HG03520 (cell line): ENCODE results near the gene STK39.
"Not testable (repeated sequence)": the region's sequence is repeated elsewhere in the genome, so short reads cannot be mapped to it uniquely, and the experiment has no call there.

Experiments used
- ATAC-seq: cut with Tn5 transposase; IDR thresholded peaks from one replicate; pipeline ENCODE4 v1.9.1; 2021; ENCODE audit warnings: mild to moderate bottlenecking, moderate library complexity; ENCODE audit not compliant: unreplicated experiment

Gene STK39

DNA sequence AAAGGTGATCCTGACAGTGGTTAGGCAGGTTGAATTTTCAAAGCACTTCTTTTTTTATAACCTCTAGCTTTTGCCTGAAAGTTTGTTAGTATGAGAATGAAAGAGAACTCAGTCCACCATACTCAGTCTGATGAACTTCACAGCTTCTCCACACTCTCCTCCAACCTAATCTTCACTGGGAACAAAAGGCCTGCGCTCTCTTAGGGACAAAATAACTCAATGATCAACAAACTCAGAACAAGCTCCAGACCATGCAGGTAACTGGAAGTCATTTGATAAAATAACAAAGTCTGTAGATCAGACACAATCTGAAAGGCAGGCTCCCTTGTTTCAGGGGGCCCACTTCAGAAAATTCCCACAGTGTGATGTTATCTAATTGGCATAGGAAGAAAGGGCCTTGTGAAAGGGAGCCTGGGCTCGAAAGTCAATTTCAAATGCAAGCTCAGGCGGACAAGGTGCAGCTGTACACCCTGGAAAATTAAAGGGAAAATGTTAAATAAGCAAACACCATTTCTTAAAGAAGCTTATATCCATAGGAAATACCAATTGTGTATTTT lies 142.2 kb downstream of the STK39 start:
- ATAC-seq, result no peak

DNA sequence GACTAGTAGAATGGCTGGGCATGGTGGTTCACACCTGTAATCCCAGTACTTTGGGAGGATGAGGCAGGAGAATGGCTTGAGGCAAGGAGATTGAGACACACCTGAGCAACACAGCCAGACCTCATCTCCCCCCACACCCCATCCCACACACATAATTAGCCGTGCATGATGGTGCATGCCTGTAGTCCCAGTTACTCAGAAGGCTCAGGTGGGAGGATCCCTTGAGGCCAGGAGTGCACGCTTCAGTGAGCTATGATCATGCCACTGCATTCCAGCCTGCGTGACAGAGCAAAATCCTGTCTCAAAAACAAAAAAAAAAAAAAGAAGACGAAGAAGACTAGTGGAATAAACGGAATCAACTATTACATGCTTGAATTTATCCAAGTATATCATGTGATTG lies 150.0 kb downstream of the STK39 start:
- ATAC-seq, result no peak

DNA sequence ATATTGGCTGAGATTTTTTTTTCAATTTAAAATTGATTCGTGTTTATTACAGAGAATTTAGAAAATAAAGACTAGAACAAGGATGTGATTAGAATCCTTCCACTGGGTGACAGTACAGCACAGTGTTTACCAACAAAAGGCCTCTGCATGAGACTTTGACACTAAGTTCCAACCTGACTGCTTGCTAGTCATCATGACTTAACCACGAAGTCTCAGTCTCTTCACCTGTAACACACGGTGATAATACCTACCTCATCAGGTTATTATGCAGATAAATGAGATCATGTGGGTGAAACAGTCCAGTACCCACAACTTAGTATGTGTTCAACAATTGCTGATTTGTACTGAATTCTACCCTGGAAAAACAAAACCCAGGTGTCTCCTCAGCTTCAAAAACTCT lies 151.2 kb downstream of the STK39 start:
- ATAC-seq, result no peak

DNA sequence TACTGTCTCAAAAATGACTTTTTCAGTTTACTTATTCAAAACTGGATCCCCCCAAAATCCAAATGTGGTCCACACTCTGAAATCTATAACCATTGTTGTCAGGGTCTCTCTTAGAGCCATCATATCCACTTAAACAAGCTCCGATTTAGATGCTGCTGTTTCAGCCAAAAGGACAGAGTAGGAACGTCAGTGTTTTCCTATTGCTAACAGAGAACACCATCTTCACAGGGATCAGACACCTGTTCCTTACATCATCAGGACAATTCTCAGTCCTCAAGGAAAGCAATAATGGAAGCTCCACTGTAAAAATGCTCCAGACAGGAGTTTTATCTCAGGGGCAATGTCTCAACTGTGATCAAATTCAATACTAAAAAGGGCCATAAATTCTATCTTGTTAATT lies 155.4 kb downstream of the STK39 start:
- ATAC-seq, result no peak

DNA sequence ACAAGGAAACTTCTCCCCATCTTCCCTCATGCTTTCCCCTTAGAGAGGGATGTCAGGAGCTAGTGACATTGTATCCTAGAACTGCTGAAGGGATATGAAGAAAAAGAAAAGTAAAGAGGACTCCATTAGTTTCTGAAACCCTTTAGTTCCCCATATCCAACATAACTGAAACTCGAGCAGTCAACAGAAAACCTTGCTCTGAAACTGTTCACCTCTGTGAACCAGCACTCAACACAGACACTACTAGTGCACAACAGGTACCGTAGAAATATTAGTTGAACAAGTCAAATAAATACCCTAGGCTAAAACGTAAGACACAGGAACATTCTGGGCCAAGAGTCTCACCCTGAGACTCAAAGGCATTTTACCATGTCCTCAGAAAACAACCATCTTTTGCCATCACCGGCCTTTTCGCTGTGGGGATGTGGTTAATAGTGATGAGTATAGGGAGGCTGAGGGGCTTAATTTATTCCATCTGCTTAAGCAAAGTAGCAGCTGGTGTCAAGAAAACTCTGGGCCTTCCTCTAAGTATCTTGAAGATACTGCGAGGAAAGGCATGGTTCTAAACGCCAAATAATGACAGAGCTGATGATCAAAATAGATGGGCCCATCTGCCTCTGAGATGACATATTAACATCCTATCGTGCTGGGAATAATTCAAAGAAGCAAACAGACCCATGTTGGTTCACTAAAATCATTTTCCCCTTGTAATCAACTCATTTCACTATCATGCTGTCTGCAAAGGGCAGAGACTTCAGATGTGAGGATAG lies 156.8 kb downstream of the STK39 start:
- peak; percentile 89 for ATAC-seq

DNA sequence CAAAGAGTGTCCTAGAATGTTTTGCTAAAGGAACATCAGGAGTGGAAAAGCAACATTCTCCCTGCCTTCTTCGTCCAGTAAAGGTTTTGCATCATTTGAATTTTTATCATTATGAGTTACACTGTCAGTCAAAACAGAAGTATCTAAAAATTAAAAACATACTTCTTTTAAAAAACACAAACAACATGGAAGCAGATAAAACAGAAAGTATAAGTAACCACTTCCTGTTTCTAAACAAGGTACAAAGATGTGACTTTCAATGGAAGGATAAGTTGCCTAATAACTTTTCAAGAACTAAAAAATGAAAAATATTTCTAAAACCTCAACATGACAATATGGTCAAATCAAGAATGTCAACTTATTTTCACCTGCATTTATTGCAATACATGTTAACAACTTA lies 158.2 kb downstream of the STK39 start:
- ATAC-seq, result peak; percentile 34

DNA sequence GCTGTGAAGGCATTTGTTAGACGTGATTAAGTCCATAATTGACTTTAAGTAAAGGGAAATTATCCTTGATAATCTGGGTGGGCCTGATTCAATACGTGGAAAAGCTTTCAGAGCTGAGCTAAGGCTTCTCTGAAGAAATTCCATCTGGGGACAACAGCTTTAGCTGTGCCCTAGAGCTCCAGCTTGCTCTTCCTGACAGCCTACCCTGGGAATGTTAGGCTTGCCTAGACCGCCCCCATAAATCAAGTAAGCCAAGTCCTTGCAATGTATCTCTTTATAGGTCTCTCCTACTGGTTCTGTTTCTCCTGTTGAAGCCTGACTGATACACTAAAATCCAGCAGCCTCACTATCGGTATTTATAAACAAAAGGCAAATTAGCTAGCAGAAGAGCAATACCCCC lies 160.0 kb downstream of the STK39 start:
- ATAC-seq, result no peak

DNA sequence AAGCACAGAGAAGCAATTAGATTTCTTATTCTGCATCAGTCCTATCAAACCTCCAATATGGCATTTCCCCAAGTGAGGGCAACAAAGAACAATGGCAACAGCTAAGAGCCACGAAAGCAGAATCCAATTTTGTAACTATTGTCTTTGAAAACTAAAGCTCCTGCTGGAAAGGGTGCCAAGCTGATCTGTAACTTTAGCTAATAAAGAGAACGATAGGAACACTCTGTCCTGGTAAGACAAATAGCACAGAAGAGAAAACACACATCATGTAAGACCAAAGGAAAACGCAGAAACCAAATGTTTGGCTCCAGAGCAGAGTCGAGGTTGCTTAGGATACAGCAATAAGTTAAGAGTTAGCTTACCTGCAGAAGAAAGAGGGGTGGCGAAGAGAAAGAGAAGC lies 160.5 kb downstream of the STK39 start:
- no peak for ATAC-seq

DNA sequence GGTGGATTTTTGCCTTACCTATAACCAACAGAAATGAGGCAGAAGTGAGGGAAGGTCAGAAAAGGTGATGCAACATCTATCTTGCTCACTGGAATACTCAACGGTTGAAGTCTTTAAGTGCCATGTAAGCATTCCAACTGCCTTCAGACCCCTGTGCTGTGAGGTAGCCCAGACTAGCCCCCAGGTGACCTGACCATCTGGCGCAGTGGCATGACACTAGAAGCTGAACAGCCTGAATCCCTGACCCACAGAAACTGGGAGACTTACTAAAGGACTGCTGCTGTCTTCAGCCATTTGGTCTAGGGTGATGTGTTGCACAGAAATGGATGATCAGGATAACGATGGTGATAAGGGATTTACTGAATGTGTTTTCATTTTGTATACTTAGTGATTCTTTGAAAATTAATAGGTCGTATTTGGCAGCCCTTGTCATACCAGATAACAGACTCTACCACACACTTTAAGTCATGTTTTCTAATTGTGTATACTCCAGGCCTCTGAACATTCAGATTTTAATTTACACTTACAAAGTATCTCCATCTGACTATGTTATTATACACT lies 161.5 kb downstream of the STK39 start:
- ATAC-seq, result no peak

DNA sequence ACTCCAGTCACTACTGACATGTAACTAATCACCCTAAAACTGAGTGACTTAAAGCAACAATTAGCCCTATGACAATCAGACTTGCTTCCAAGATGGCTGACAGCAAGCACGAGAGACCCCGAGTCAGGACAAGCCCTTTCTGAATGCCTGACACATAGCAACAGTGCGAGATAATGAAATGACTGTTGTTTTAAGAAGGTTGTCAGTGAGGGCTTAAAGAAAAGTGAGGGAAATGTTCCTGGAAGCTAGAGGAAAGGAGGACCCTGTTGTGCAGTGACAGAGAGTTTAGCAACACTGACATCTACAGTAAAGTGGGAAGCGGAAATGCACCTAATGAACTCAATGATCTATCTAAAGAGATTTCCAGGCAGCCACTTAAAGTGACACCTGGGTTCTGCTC lies 163.1 kb downstream of the STK39 start:
- no peak for ATAC-seq

DNA sequence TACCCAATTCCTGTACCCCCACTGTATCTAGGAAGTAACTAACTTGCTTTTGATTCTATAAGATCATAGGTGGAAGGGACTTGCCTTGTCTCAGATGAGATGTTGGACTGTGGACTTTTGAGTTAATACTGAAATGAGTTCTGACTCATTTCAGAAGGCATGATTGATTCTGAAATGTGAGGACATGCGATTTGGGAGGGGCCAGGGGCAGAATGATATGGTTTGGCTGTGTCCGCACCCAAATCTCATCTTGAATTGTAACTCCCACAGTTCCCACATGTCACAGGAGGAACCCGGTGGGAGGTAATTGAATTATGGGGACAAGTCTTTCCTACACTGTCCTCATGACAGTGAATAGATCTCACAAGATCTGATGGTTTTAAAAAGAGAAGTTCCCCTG lies 165.9 kb downstream of the STK39 start:
- not testable (repeated sequence) for ATAC-seq

DNA sequence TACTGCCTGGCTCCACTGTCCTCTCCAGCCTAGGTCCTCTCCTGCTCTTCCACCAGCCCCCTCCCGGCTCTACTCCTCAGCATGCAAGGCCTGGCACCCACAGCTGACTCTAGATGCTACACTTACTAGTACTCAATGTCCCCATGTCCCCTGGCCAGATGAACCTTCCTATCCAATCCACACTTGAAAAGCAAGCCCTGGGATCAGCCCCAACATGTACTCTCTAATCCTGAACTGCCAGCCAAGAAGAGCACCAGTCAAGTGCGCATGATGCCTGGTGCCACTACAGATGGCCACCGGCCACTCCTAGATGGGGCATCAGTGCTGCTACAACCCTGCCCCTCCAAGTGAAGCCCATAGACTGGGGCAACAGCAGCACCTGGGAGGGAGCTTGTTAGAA lies 168.2 kb downstream of the STK39 start:
- no peak for ATAC-seq

DNA sequence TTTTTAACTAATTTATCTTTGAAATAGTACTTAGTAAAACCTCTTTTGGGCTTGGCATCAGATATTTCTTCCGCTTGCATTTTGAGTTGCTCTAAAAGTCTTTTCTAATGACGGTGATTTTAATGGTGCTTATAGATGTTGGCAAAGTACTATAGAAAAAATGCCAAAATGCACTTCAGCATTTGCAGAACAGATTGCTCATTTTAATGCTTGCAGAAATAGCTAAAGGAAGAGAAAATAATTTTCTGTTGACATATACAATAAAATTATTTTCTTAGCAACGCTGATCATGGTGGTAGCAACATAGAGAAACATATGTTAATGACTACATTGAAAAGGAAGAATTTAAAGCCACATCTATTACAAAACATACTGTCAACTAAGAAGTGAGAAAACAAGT lies 170.7 kb downstream of the STK39 start:
- no peak for ATAC-seq

DNA sequence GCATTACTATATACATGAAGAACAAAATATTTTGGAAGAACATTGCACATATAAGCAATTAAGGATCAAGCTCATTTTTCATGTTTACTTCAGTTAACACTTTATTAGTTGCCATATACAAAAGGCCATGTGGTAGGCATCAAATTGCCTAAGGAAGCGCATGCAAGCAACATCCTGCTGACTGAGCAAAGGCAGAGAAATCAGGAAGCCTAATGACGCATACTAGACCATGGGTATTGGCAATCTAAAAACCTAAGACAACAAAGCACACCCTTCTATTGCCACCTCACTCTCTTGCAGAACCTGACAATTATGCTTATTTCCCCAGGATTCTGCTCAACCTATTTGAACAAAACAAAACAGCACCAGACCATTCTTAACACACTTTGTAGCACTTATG lies 171.9 kb downstream of the STK39 start:
- ATAC-seq, result no peak

DNA sequence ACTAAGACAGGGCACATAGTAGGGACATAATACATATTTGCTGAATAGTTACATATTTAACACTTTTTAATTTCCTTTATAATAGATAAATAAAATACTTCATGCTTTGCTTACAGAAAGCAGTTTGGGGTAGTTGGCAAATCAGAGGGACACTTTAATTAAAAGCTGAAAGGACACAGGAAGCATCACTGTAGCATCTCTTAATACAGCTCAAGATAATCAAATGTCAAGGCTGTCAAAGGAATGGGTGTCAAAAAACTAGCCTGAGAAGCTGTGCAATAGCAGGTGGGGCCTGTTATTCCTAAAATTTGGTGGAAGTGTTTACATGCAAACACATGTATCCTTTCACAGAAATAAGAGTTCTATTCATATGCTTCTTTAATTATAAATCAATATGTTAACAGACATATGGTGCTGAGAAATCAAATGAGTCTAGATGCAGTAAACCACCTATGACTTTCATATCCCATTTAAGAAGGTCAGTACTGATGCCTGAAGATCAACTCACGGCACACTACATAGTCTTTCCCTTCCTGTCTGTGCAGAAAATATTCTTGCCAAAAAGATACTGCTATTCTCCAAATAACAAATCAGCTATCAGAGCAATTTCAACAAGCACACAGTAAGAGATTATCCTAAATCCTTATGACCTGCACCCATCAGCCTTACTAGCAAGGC lies 174.6 kb downstream of the STK39 start:
- no peak for ATAC-seq

DNA sequence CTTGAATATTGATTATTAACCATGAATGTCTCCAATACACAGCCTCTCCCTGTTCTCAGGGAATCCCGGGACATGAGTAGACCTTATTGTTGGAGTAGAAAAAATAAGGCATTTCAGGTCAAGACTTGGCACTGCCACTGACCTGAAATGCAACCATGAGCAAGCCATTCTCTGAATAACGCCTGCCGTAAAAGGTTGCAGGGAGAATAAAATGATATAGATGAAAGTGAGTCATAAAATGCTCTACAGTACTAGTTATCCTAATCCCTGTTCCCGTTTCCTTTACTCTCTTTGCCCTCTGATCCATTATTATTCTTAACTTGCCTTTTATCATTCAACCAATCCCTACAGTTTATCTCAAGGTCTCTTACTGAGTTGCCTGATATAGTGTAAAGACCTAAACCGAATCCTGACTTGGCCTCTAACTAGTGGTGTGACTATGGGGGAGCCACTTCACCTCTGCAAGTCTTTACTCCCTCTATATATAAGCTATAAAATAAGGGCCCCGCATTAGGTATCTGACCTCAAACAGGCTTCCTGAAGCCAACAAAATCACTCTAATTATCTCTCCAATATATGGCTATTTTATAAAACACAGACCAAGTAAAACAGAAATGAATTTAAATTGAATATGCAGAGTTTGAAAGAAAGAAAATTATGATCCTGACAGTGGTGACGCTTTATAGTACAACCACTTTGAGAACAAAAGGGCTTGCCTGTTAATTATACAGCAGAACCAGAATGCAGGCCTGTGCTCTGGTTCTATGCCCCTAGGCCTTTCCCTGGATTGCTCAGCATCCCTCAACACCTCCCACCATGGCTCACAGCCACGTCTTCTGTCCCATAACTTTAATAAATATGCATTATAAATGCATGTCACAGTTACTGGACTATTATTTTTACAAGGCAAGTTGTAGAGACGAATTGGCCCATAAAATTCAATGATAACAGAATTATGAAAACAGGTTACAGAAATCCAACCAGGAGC lies 183.1 kb downstream of the STK39 start:
- ATAC-seq, result no peak

DNA sequence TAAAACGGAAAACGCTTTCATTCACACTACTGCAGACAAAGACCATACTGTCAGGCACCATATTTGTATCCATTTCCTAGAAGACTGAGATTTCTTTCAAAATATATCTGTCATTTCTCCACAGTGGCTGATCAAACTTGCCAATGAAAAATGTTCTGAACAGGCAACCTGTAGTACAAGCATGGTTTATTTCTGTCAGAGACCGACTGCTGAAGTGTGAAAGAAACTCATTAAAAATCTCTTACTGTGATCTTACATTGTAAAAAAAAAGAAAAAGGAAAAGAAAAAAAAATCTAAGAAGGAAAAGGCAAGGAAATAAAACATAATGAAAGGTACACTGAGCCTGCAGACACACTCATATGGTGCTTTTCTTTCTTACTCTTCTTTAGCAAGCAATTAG lies 184.5 kb downstream of the STK39 start:
- no peak for ATAC-seq

DNA sequence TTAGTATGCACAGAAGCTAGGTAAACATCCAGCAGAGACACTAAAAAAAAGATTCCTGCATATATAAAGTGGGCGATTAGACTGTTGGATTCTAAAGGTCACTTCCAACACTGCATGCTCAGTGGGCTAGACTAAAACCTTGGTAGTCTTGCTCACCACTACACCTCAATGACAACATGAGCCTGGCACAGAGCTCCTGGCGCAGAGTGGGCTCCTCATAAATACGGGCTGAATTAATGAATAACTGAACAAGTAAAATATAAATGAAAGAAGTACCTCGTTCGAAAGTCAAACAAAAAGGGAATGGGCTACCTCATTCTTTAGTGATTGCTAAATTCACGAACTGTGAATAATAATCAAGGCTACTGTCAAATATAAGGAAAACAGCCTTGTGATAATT lies 185.3 kb downstream of the STK39 start:
- no peak for ATAC-seq

DNA sequence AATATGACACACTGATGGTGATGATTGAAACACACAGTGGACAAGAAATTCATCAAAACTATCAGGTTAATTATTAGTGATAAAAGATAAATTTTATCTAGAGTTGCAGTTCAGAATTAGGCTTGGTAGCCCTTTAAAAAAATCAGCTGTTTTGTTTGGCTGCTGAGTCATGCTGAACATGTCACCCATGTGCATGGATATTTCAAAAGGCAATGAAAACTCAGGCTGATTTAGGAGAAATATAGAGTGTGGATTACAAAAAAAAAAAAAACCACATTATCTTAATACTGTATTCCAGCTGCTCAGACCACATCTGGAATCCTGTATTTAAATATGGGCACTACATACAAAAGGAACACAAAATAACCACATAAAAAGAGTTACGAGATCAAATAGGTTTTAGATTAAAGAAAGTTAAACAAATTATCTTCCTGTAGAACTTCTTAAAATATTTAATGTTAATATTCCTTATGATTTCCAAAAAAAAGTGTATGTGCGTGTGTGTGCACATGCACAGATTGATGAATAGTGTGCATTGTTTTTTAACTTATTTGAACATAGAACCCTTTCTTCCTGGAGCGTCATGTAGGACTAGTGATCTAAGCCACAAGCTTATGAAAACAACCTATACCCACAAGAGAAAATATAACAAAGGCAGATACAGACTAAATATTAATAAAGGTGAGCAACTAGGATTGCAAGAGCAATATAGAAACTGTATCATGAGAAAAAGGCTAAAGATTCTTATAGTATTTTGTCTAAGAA lies 186.2 kb downstream of the STK39 start:
- ATAC-seq, result no peak

DNA sequence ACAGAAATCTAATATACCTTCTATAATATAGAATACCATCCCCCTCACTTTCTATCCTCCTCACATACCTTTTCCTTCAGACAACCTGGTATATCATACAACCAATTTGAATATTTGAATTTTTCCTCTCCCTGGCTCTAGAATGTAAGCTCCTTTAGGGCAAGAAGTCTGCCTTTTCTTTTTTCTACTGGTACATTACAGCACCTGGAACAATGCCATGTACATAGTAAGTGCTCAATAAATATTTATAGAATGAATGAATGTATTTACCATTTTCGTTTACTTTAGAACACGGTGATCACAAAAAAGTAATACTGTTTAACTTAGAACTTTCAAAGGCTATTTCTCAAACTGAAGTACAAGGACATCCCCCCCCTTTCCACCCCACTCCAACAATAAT lies 187.6 kb downstream of the STK39 start:
- no peak for ATAC-seq
